OCI-M2 (cell line): Measurements from ENCODE around the gene LAD1.

Source experiments
- DNase-seq: peaks from one replicate; lab custom pipeline; 2025; ENCODE audit not compliant: unreplicated experiment; lab: John Stamatoyannopoulos, UW

The LAD1 gene

DNA sequence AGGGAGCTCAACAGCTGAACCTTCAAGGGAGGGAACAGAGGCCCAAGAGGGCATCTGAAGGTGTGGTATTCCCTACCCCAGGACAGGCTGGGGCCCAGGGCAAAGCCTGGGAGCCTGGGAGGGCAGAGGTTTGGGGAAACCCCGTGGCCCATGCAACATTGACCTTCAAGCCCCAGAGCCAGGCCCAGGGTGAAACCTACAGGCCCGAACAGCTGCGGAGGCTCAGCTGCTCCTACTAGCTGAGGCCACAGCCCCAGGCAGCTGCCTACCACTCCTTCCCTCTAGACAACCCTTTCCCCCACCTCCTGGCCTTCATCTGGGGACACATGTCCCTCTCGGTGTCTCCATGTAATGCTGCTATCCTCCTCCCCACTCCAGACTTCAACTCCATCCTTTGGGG lies 3.2 kb downstream of the LAD1 start:
- no peak for DNase-seq

- DNase-seq: no peak
Observed at GRCh38 chr1:201394591-201394990, 4.5 kb downstream of the LAD1 start.

DNA sequence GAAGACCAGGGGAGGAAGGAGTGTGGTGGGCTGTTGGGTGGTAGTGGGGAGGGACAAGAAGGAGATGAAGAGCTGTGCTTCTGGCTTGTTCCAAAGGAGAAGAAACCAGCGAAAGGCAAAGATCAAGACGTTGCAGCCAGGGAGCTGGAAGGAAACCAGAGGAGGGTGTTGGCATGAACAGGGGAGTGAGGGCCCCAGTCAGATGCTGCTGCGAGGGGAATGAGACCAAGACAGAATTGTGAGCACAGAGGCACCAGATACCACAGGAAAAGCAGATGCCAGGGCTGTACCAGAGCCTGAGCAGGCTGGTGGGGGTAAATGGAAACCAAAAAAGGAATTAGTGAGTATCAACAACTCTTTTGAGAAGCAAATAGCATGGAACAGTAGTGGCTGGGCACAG lies 6.0 kb downstream of the LAD1 start:
- no peak for DNase-seq

DNA sequence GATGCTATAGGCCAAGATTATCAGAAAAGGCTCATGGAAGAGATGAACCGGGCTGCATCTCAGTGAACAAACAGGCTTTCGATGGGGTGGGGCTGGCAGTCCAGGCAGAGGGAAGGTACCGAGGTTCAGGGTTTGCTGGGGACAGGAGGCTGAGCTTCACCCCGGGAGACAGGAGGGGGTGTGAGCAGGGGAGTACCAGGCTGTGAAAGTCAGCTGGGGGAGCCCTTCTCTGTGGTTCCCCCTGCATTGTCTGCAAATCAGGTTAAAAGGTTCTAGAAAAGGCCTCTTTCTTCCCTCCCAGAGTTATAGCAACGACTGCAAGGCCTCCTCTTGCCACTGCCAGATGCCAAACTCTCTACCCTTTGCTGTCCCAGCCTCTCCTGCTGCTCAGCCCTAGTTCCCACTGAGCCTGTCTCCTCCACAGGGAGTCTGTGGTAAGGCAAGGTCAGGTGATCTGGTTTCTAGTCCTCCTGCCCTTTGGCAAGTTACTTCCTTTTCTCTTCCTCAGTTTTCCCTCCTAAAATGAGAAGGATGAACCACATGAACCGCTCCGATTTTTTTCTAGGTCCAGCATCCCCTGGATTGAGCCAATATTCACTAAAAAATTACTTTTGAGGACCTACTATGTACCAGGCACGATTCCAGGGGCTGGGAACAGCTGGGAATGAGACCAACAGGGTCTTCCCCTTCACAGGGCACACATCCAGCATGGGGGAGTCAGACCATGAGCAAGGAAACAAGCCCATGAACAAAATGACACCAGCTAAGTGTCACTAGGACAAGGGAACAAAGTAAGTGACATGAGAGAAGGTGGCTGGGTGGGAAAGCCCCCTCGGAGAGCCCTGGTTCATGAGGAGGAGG lies 7.2 kb downstream of the LAD1 start:
- DNase-seq: no peak

DNA sequence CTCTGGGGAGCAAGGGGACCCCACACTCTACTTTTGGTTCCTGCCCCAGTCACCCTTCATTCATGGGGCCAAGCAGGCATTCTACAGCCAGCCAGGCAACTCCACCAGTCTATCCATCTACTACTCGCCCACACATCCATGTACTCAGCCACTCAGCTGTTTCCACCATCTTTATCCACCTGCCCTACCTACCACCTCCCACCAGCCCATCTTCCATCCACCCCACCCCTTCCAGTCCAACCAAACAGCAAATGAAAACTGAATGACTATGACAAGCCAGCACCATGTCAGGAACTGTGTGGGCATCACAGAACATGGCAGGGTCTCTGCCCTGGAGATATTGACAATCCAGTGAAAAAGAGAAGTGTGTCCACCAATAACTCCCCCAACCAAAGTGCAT lies 7.9 kb downstream of the LAD1 start:
- no peak for DNase-seq

DNA sequence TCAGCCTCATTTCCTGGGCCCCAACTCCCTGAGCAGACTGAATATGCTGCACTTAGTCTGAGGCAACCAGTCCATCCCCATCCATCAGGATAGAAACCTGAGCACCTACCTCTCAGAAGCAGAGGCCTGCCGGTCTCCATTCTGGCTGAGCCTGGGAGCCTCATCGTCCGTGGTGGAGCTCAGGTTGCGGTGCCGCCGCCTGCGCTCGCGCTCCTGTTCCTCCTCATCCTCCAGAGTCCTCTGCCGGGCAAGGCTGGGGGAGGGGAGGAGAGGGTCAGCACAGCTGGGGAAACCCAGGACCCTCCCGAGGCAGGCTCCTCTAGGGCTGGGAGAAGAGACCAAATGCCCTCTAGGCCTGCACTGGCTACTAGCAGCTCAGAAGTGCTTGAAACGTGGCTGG lies 10.1 kb downstream of the LAD1 start:
- no peak for DNase-seq

DNA sequence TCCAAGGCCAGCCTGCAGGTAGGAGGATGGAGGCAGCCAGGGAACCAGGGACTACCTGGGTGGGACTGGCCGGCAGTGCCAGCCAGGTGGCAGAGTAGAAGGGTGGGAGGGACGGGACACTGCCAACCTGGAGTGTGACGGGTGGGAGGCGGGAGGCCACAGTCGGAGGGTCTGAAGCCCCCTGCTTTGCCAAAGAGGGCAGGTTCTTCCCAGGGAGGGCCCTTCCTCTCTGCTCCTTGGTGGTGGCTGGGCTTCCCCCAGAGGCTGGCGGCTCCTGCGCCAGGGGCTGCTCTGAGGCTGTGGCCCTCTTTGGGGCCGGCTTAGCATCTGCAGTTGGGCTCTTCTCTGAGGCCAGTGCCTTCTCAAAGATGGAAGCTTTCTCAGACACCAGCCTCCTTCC lies 12.9 kb downstream of the LAD1 start:
- DNase-seq: no peak

GRCh38 chr1:201385299-201385891 lies 13.7 kb downstream of the LAD1 start:
- no peak for DNase-seq

DNA sequence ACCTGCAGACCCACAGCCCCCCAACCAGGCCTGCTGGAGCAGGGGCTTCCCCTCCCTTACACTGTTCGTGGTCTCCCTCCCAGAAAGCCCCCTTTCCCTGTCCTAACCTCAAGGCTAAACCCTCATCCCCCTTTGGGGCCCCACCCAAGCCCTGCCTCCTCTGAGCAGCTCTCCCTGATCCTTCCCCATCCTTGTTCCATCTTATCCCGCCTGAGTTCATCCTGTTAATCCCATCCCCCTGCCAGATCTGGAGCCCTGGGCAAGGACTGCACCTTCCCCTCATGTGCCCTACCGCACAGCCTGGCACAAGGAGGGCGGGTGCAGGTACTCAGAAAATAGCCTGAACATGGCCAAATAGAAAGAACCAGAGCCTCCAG lies 14.7 kb downstream of the LAD1 start:
- no peak for DNase-seq

GRCh38 chr1:201383647-201384405 lies 15.3 kb downstream of the LAD1 start:
- DNase-seq: no peak

DNA sequence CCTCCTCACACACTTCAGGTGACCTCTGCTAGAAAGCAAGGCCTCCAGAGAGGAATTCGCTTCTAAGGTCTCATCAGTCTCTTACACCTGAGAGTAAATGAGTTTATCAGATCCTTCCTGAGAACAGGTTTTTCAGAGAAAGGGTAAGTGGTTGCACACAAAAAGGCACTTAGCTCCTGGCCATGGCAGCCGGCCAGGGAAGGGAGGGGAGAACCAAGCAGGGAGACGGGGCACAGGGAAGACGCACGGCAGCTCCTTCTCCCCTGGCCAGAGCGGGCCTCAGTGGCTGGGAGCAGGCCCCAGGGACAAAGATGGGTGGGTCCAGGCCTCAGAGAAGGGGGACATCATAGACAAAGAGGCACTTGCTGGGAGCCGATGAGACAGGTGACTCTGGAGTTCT lies 18.0 kb downstream of the LAD1 start:
- DNase-seq: no peak

- no peak for DNase-seq
Observed at GRCh38 chr1:201379733-201380242, 19.3 kb downstream of the LAD1 start.

DNA sequence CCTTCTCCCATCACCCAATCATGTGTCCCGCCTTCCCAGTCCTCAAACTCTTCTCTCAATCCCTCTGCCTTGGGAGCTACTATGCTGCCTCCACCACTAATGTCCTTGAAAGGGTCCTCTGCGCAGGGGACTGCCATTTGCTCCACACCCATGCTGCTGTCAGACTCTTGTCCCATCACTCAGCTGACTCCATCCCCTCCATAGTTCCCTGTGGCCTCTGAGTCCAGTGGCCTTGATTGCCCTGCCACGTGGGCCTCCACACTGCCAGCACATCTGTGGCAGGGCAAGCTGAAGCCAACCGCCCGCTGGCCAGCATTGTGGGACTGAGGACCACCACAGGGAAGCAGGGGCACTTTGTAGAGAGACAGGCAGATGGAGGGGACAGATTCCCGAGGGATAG lies 20.3 kb downstream of the LAD1 start:
- DNase-seq: no peak

- no peak for DNase-seq
Observed at GRCh38 chr1:201377611-201378092, 21.5 kb downstream of the LAD1 start, which contains the start of gene TNNT2. Gene TNNT2, minus strand, starts transcription at chr1:201377680. Its CDS starts 4,426 bp downstream, at chr1:201373254.

DNA sequence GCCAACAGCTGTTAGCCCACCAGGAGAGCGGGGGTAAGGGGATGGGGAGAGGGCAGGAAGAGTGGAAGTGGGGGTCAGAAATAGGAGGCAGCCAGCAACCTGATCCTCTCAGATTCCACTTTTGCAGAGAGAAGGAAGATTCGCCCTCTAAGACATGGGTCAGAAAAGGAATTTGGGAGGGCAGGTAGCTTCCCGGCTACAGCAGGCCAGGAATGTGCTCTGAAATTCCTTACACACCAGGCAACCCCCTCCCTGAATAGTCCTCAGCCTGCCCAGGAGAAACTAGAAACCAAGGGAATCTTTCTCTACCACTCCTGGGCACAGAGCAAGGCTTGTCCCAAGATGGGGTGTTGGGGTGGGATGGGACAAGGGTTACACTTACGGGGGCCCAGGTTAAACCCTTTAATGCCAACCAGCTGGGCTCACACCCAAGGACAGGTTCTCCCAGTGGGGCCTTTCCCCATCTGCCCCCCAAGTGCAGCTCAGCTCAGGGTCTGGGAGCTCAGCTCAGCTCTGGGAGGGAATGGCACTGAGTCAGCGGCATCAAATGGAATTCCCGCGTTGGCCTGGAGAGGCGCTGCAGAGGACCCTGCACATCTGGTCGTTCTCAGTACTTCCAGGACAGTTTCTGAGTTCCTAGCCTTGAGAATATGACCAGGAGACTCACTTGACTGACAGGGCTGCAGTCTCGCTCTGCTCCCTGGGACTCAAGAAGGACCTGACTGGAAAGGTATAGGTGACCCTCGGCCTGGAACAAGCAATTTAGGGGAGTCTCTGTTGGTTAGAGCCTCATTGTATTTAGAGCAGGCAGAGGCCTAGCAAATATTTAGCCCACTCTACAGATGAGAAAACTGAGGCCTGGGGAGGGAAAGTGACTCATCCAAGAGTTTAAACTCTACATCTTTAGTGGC lies 22.4 kb downstream of the LAD1 start:
- no peak for DNase-seq

GRCh38 chr1:201376107-201376463 lies 23.0 kb downstream of the LAD1 start:
- DNase-seq: no peak

DNA sequence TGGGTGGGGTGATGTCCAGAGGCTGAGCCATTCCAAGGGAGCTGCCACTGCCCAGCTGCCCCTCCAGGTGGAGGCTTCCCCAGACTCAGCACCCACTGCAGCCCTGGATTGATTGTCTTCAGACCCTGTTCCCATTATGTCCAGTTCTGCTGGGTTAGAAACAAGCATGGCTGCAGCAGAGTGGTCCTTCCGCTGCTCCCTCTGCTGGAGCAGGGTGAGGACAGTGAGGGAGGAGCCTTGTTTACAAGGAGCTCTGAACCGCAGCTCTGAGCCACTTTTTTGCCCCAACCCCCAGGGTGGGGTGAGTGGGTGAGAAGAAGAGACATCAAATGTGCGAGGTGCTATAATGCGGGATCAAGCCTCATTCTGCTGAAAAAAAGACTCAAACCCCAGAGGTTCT lies 24.0 kb downstream of the LAD1 start:
- no peak for DNase-seq

DNA sequence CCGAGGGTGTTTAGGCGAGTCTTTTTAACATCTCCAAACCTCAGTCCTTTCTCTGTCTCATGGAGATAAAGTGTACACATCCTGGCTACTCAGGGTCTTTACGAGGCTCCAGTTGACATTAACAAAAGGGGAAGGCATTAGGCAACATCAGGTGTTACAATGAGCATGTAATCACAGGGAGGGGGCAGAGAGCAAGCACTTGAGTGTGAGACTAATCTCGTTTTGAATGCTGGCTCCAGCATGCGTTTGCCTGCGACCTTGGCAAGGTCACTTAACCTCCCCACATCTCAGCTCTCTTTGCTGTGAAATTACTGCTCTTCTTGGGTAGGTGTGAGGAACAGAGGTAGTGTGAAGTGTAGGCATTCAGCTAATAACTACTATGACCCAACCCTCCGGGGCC lies 24.8 kb downstream of the LAD1 start:
- no peak for DNase-seq

DNA sequence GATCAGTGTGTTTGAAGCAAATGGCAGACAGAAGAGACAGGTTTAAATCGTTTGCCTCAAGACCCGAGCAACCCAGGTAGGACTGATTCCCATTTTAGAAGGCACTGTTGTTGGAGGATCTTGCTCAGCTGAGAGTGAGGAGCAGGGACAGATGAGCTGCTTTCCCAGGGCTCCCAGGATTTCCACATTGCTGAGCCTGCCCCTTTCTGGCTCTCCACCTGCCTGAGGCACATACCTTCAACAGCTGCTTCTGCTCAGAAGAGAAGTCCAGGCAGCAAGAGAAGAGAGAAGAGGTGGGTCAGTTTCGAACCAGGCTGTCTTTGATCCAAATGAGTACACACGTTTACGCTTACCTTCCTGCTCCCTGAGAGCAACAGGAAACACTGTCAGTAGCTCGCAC lies 27.3 kb downstream of the LAD1 start:
- no peak for DNase-seq

DNA sequence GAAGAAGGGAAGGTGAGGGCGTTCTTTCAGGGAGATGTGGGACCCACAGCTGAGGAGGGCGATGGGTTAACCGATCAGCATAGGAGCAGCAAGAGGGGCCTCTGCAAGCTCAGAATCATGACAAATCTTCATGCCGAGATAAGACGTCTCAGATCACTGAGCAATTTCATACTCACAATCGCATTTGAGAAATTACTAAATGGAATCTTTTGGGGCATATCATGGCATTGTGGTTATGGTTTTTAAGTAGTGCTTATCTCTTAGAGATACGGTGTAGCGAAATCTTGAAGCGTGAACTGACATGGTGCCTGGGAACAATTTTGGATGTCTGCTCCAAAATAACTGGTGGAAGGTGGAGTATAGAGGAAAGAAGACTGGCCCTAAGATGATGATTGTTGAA lies 27.8 kb downstream of the LAD1 start:
- DNase-seq: no peak

GRCh38 chr1:201370500-201370899 lies 28.6 kb downstream of the LAD1 start:
- DNase-seq: no peak
